Esophagus mucosa (tissue), 1 donor: ENCODE results near the gene ADGRF5. TPM values are rescaled to one million over a fixed set of nuclear protein-coding genes. Genes with fewer than 3 reads are reported as not detected.

Source experiments
- ATAC-seq: fragments of 200-7000 bp; cut with Tn5 transposase; one replicate; pipeline ENCODE4 v1.9.1; 2020
- total RNA-seq: library from RNA; stranded (reverse); gene quantifications from one replicate; pipeline ENCODE4 v1.2.4, GENCODE V29; 2023
- donor health status: DM: yes; HTN: yes; CAD: no.

Gene ADGRF5
- 2.5 TPM for total RNA-seq

GRCh38 chr6:46921731-46922130 lies at the start of gene ADGRF5:
TSS of gene ADGRF5 (minus strand) at chr6:46921938. CDS start at chr6:46906762, 15,176 bp downstream.
- no peak for ATAC-seq

- ATAC-seq: no peak
These were observed 47.5 kb upstream of the ADGRF5 start for GRCh38 chr6:46969206-46969605.

GRCh38 chr6:46967826-46968349 lies 46.1 kb upstream of the ADGRF5 start:
- no peak for ATAC-seq

- no peak for ATAC-seq
These were observed 43.2 kb upstream of the ADGRF5 start for GRCh38 chr6:46964716-46965519.

- ATAC-seq: no peak
These were observed 41.9 kb upstream of the ADGRF5 start for GRCh38 chr6:46963626-46964025.

- no peak for ATAC-seq
These were observed 41.3 kb upstream of the ADGRF5 start for GRCh38 chr6:46963039-46963438.

- no peak for ATAC-seq
These were observed 40.0 kb upstream of the ADGRF5 start for GRCh38 chr6:46961711-46962110.

- no peak for ATAC-seq
These were observed 39.5 kb upstream of the ADGRF5 start for GRCh38 chr6:46961232-46961631.

GRCh38 chr6:46959419-46959818 lies 37.7 kb upstream of the ADGRF5 start:
- no peak for ATAC-seq

- ATAC-seq: no peak
These were observed 34.7 kb upstream of the ADGRF5 start for GRCh38 chr6:46956409-46956808.

GRCh38 chr6:46954837-46955451 lies 33.2 kb upstream of the ADGRF5 start:
- ATAC-seq: no peak

- no peak for ATAC-seq
These were observed 32.2 kb upstream of the ADGRF5 start for GRCh38 chr6:46953921-46954320.

- ATAC-seq: no peak
These were observed 28.0 kb upstream of the ADGRF5 start for GRCh38 chr6:46949632-46950280.

GRCh38 chr6:46948699-46949098 lies 27.0 kb upstream of the ADGRF5 start:
- ATAC-seq: peak; percentile 29

GRCh38 chr6:46947497-46947896 lies 25.8 kb upstream of the ADGRF5 start:
- ATAC-seq: no peak

- no peak for ATAC-seq
These were observed 18.9 kb upstream of the ADGRF5 start for GRCh38 chr6:46940433-46941226.

- no peak for ATAC-seq
These were observed 15.9 kb upstream of the ADGRF5 start for GRCh38 chr6:46937642-46938041.

- ATAC-seq: no peak
These were observed 13.9 kb upstream of the ADGRF5 start for GRCh38 chr6:46935687-46936086.

GRCh38 chr6:46933751-46934150 lies 12.0 kb upstream of the ADGRF5 start:
- no peak for ATAC-seq

- ATAC-seq: no peak
These were observed 11.0 kb upstream of the ADGRF5 start for GRCh38 chr6:46932526-46933319.

- ATAC-seq: no peak
These were observed 9.7 kb upstream of the ADGRF5 start for GRCh38 chr6:46931416-46931815.

- no peak for ATAC-seq
These were observed 8.6 kb upstream of the ADGRF5 start for GRCh38 chr6:46930331-46930730.
